Sigmoid colon (tissue), 3 donors: ENCODE data around the gene UNC119.

Experiments used
- CTCF ChIP-seq, 4 experiments: fragments of 450-650 bp in 3 of 4; fragments of 200-600 bp in 1 of 4; IDR thresholded peaks; one replicate each; pipeline ENCODE4 v1.5.1; 2016 to 2019; ENCODE audit warnings: antibody characterized with exemption in 4 of 4, mild to moderate bottlenecking in 3 of 4, moderate library complexity in 2 of 4
- POLR2A ChIP-seq, 2 donors: fragments of 450-650 bp; IDR thresholded peaks; one replicate each; pipeline ENCODE4 v1.6.1; 2016; ENCODE audit warnings: antibody characterized with exemption in 2 of 2, mild to moderate bottlenecking in 2 of 2, moderate library complexity in 2 of 2

GRCh38 chr17:28526381-28526780, 26.0 kb downstream of the UNC119 start:
- TF ChIP-seq POLR2A (IDR thresholded peaks at IDR 0.05) = no peak
- TF ChIP-seq CTCF (IDR thresholded peaks at IDR 0.05) = no peak
